Vagina (tissue), 2 donors: ENCODE measurements around the gene SHISA6.

Experiments used
- POLR2AphosphoS5 ChIP-seq, 2 donors: sonication (generic); formaldehyde crosslinking; IDR thresholded peaks; one replicate each; pipeline ENCODE4 v1.9.0; 2017; ENCODE audit warnings: antibody characterized with exemption in 2 of 2, mild to moderate bottlenecking in 2 of 2, low read depth in 1 of 2; ENCODE audit not compliant: insufficient read depth in 1 of 2
- TF ChIP-seq, protein P1 (sequence below), 3 experiments: fragments of 450-650 bp in 2 of 3; fragments of 200-600 bp in 1 of 3; sonication (generic) in 1 of 3; IDR thresholded peaks; one replicate each; pipeline ENCODE4 v1.5.1; 2017 to 2019; ENCODE audit warnings: antibody characterized with exemption in 3 of 3, mild to moderate bottlenecking in 2 of 3, moderate library complexity in 2 of 3

- TF ChIP-seq, protein P1, sequence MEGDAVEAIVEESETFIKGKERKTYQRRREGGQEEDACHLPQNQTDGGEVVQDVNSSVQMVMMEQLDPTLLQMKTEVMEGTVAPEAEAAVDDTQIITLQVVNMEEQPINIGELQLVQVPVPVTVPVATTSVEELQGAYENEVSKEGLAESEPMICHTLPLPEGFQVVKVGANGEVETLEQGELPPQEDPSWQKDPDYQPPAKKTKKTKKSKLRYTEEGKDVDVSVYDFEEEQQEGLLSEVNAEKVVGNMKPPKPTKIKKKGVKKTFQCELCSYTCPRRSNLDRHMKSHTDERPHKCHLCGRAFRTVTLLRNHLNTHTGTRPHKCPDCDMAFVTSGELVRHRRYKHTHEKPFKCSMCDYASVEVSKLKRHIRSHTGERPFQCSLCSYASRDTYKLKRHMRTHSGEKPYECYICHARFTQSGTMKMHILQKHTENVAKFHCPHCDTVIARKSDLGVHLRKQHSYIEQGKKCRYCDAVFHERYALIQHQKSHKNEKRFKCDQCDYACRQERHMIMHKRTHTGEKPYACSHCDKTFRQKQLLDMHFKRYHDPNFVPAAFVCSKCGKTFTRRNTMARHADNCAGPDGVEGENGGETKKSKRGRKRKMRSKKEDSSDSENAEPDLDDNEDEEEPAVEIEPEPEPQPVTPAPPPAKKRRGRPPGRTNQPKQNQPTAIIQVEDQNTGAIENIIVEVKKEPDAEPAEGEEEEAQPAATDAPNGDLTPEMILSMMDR (IDR thresholded peaks at IDR 0.05): no peak
- no peak for TF ChIP-seq POLR2AphosphoS5 (IDR thresholded peaks at IDR 0.05; ENCODE audit: insufficient read depth in 1 of 2, low read depth in 1 of 2)
Observed at GRCh38 chr17:11406716-11407115, 165.7 kb downstream of the SHISA6 start.
